Embryonic facial prominence (tissue), 1 donor: ENCODE results near the gene ATXN1.
"Not testable (repeated sequence)": the region's sequence is repeated elsewhere in the genome, so short reads cannot be mapped to it uniquely, and the experiment has no call there.

Experiments used
- DNase-seq: peaks from one replicate; pipeline ENCODE4 v3.0.0-alpha.2; 2016; ENCODE audit errors: extremely low spot score

The ATXN1 gene

GRCh38 chr6:16389642-16390041, 371.6 kb downstream of the ATXN1 start:
- DNase-seq, result no peak

- DNase-seq, result no peak
These were observed 372.8 kb downstream of the ATXN1 start for GRCh38 chr6:16388488-16388887.

GRCh38 chr6:16386057-16386456, 375.2 kb downstream of the ATXN1 start:
- no peak for DNase-seq

GRCh38 chr6:16383607-16384206, 377.6 kb downstream of the ATXN1 start:
- DNase-seq, result no peak

- not testable (repeated sequence) for DNase-seq
These were observed 379.3 kb downstream of the ATXN1 start for GRCh38 chr6:16381968-16382367.

GRCh38 chr6:16380220-16380809, 380.9 kb downstream of the ATXN1 start:
- no peak for DNase-seq

GRCh38 chr6:16378360-16378759, 382.9 kb downstream of the ATXN1 start:
- DNase-seq, result not testable (repeated sequence)

- DNase-seq, result no peak
These were observed 383.8 kb downstream of the ATXN1 start for GRCh38 chr6:16377470-16377869.

GRCh38 chr6:16375843-16376242, 385.4 kb downstream of the ATXN1 start:
- DNase-seq, result no peak

GRCh38 chr6:16375206-16375605, 386.1 kb downstream of the ATXN1 start:
- no peak for DNase-seq

- DNase-seq, result no peak
These were observed 386.6 kb downstream of the ATXN1 start for GRCh38 chr6:16374461-16375200.

- DNase-seq, result no peak
These were observed 387.2 kb downstream of the ATXN1 start for GRCh38 chr6:16374016-16374415.

- no peak for DNase-seq
These were observed 389.1 kb downstream of the ATXN1 start for GRCh38 chr6:16372029-16372776.

GRCh38 chr6:16371401-16371800, 389.9 kb downstream of the ATXN1 start:
- no peak for DNase-seq

GRCh38 chr6:16370943-16371342, 390.3 kb downstream of the ATXN1 start:
- DNase-seq, result no peak

- DNase-seq, result no peak
These were observed 391.3 kb downstream of the ATXN1 start for GRCh38 chr6:16369989-16370388.

GRCh38 chr6:16369140-16369745, 392.0 kb downstream of the ATXN1 start:
- no peak for DNase-seq

GRCh38 chr6:16367571-16367970, 393.7 kb downstream of the ATXN1 start:
- no peak for DNase-seq

- no peak for DNase-seq
These were observed 397.5 kb downstream of the ATXN1 start for GRCh38 chr6:16363749-16364148.

- DNase-seq, result no peak
These were observed 398.3 kb downstream of the ATXN1 start for GRCh38 chr6:16362819-16363589.

GRCh38 chr6:16362296-16362695, 399.0 kb downstream of the ATXN1 start:
- no peak for DNase-seq
